Activated CD8-positive, alpha-beta memory T cell treated with anti-CD3 and anti-CD28 coated beads for 4 hours (primary cell): ENCODE measurements around the gene ZWILCH.
"Not testable (repeated sequence)": the region's sequence is repeated elsewhere in the genome, so short reads cannot be mapped to it uniquely, and the experiment has no call there.

Experiments used
- DNase-seq, 2 donors: peaks; one replicate each; pipeline ENCODE4 v3.0.0-alpha.2; 2020; ENCODE audit warnings: low read depth in 2 of 2

ZWILCH gene

DNA sequence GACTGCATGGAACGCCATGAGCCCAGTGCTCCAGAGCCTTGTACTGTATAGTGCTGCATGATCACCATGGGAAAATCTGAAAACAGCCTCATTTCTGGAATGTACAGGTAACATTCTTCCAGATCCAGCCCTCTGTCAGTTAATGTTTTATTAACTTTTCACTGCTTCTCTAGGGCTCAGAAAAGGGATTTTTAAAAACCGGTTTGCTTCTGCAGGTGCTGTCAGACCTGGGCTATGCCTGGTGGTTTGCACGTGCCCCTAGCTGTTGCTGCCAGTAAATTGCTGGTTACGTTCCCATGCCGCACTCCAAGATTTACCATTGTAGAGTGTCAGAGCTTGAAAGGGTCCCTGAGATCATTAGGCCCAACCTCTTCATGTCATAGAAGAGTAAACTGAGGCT, 16.6 kb upstream of the ZWILCH start:
- no peak for DNase-seq

DNA sequence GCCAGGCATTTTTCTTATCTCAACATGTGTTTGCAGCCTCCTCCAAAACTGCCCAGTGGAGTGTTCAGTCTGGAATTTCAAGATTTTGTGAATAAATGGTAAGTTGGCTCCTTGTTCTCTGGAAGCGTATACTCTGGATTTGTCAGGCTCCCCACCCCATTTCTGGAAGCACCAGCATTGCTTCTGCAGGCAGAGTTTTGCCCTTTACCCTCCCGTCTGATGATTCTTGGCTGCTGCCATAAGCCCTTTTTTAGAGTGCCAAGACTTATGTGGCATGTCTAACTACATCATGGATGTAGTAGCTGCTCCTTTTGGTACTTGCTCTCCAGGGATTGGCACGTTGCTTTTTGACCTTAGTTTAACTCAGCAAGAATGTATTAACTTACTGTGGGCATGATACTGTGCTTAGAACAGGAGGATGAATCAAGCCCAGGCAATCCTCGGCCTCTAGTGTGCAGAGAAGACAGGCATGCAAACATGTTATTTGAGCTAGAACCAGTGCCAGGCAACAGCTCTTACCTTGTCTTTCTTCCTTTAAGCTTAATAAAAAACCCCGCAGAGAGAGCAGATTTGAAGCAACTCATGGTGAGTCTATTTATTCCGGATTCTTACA, 15.8 kb upstream of the ZWILCH start:
- DNase-seq: no peak

DNA sequence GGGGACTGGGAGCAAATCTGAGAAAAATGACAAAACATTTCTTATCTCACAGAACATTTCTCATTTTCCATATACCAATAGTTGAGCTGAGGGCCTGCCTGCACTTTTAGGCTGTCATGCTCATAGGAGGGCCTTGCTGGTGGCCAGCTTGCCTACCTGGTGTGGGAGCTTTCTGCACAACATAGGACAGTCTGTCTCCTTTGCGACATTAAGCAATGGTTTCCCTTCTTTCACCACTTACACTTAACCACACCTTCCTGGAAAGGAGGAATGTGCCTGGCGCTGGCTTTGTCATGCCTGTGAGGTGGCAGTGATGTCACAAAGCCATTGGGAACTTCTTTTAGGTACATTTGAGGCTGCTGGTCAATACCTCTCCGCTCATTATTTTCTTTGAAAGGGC, 13.3 kb upstream of the ZWILCH start:
- no peak for DNase-seq

DNA sequence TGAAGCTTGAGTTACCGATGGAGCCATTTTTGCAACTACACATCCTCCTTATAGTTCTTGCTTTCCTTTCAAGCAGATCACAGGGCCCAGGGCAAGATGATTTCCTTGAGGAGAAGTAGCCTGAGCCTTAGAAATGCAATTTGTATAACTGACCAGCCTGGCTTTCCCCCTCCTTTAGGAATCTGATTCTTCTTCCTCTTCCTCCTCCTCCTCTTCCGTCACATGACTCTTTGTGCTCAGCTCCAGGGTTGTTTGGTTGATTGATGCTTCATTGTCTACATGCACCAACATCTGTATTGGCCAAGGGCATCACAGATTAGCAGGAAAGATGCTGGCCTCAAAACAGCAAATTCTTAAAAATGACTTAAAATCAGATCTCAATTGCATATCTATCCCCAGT, 10.9 kb upstream of the ZWILCH start:
- DNase-seq: no peak

DNA sequence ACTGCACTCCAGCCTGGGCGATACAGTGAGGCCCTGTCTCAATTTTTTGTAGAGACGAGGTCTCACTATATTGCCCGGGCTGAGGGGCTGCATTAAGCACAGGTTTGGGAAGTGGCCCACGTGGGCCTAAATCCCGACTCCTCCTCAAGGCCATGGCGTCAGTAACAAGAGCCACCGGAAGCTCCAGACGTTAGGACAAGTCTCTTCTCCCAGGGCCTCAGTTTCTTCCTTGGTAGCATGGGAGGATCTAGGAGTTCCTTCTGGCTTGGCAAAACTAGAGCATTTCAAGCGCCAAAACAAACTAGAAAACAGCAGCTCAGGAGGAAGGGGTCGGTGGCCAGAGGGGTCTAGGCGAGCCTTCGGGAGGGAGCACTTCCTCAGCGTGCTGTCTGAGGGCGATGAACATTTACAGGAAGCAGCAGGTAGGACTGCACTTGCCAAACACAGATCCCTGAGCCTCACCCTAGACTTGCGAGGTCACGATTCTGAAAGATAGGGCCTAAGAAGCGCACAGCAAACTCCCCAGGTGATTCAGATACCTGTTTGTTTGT, 8.1 kb upstream of the ZWILCH start:
- peak in 1 of 2 donors; percentile 0 for DNase-seq

DNA sequence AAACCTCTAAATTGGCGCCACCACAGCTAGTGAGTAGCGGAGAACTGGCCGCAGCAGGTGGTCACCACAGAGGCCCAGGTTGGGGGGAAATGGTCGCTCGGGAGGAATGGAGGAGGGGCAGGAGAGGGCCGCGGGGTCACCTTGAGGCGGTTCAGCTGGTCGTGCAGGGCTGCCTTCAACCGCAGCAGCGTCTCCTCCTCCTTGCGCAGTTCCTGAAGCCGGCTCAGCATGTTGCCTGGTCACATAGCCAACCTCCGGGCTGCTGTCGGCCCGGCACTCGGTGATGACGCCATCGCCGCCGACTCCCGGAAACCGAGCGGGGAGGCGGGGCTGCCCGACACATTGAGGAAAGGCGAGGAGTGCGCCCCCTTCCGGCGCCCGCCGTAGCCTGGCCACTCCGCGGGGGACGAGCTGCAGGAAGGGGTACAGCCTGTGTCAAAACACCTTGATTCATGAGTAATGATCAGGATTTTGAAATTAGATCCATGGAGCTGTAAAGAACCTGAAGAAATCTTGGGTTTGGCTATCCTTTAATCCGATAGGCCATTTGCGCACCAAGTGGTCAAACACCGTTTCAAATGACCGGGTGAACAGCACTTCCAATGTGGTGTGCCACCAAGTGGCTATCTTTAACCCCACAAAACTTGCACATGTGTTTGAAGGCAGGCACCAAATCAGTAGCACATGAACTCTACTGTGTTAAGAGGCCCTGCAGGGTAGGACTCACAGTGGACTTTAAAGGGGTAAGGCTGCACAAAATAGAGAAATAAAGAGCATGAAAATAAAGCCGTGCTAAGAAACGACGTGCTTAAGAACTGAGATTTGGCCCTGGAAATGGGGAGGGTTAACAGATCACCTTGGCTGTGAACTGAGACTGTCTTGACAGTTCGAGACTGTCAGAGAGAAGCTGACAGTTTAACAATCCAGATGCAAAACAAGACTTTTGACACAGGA, 7.3 kb upstream of the ZWILCH start, which contains the start of gene SNAPC5:
TSS of gene SNAPC5 (minus strand) at position 261 of the 954 bp plus-strand sequence. CDS start at position 230, 31 bp downstream.
- peak; percentile 94 for DNase-seq

DNA sequence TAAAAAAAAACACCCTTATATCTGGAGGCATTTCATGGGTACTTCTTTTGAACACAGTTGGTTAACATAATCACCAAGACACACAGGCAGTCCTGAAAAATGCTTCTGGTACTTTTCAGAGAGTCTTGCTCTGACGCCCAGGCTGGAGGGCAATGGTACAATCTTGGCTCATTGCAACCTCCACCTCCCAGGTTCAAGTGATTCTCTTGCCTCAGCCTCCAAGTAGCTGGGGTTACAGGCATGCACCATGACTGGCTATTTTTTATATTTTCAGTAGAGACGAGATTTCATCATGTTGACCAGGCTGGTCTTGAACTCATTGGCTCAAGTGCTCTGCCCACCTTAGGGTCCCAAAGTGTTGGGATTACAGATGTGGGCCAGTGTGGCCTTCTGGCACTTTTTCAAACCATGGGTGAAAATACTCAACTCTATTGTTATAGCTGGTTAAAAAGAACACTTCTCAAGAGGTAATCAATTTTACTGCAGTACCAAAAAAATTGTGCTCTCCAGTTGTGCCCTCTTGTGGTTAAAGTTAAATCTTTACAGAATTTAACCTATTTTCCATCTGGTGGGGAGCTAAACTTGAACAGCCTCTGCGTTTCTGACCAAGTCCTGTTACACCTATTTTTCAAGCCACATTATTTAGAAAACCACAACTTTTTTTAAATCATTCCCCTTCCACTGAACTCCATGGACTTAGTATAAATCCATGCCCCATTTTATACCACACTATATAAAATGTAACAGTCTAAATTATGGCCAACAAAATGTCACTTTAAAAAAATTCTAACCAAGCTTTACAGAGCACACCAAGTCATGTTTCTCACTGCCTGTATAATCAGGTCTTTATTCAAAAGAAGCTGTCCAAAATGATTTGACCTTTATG, 6.4 kb upstream of the ZWILCH start:
- DNase-seq: no peak

DNA sequence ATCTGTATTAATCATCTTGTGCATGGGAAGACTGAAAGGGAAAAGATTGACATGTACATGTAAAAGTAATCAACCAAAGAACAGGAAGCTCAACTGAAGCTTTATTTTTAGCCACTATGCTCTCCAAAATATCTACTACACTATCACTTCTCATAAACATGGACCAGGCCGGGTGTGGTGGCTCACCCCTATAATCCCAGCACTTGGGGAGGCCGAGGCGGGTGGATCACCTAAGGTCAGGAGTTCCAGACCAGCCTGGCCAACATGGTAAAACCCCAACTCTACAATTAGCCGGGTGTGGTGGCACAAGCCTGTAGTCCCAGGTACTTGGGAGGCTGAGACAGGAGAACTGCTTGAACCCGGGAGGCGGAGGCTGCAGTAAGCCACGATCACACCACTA, 4.8 kb upstream of the ZWILCH start:
- DNase-seq: not testable (repeated sequence)

DNA sequence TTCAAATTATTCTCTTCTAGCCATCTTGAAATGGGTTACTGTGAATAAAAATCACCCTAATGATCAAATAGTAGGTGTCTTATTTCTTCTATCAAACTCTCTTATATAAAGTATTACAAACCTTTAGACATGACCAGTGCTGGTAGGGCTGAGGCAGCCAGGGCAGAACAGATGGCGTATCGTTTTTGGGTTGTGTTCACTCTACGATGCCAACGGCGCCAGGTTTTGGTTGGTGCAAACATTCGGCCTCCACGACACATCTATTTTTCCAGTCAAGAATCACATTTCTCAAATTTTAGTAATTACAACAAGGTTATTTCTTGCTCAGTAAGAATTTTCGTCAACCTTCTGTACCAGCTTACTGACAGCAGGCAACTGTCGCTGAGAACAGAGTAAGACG, 2.6 kb upstream of the ZWILCH start:
- DNase-seq: no peak

DNA sequence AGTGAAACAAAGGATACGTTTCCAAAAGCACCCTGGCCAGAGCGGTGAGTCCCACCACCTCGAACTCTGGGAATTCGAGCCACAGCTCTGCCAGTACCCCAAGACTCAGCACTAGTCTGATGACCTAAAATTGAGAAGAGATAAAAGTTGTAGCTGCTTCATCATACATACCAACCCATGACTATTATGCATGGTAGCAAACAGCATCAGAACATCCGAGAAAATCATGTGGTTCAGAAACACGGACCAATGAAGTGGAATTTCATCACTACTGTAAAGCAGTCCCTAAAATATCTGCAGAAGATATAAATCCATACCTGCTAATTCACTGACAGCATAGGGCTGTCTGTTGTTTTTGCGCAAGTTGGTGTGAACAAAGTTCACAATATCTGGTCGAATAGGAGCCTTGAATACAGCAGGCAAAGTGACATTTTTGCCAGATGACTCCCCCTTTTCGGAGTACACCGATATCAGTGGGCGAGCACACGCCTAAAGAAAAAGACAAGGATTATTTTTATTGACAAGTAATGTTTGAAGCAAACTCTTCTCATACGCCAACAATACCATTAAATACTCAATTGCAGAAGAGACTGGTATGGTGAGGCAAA, 2.0 kb upstream of the ZWILCH start:
- DNase-seq: not testable (repeated sequence)

DNA sequence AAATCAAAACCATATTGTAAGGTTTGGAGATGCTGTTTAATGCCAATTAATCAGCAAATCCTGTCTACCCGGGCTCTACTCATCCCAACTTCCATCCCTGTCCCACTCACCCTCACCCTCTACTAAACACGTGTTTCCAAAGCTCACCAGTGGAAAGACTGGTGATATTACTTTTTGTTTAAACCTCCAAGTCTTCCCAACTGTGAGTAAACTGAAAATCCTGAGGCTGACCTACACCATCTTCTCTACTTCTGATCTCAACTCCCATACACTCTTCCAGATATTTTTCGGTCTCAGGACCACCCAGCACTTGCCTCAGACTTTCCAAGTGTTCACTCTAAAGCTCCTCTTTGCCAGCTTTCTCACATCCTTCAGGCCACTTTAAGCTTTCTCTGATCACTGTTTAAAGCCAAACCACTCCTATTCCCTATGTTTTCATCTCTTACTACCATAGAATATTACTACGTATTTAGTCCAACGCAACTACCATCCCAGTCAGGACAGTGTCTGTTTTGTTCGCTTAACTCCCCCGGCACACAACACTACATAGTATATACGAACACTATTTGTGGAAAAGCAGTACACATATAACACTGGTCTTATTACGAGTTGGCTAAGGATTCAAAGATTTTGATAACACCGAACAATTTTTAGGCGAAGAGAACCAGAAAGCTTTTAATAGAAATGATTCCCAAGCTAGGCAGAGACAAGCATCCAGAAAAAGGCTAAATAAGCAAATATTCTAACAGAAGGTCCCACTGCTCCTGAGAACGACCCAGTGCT, 1.2 kb upstream of the ZWILCH start:
- no peak for DNase-seq

DNA sequence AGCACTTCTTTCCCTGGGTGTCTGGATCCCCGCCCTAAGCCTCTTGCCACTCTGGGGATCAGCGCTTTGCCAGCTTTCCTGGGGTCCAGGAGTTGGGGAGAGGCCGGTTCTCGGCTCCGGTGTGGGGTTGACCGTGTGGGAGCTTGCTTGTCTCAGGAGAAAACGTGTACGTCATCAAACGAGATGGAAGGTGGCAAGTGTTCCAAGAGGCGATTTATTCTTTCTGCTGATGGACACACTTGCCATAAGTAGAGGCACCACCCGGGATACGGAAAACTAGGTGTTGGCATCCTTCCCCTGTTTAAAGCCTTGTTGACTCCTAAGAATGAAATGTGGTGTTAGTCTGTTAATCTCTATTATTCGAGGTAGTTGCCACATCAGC, 295 bp downstream of the ZWILCH start:
- DNase-seq: no peak

DNA sequence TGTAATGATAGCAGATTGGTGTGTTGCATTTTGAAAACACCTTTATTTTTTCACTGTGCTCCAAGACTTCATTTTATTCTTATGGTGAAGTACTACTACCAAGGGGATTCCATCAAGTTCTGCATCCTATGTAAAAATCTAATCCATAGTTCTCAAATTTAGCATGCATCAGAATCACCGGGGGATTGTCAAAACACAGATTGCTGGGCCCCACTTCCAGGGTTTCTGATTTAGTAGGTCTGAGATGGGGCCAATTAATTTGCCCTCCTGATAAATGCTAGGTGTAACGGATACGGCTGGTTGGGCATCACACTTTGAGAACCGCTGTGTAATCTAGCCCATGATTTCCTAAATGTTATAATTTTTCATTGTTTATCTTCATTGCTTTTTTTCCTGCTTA, 692 bp downstream of the ZWILCH start:
- DNase-seq: no peak

DNA sequence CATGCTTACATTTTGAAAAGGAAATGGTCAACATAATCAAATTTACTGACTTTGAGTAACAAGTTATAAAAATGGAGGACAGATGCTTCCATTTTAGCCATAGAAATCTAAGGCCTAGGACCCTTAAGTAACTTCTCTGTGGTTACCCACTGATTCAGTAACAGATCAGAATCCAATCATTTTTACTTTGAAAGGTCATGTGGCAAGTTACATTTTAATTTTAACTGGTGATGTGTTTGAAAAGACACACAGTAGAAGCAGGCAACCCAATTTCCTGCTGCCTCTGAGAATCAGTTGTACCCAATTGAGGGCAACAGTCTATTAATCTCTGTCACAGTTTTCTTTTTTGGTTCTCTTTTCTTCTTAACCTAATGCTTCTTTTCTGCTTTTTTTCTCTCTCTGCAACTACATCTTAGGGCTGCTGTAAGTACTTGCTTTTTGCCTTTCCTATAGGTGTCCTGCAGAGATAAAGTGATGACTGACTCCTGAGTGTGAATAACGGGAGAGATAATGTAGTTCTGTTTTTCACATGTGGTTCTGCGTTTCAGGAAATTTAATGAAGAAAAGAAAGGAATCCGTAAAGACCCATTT, 3.3 kb downstream of the ZWILCH start:
- DNase-seq: no peak

DNA sequence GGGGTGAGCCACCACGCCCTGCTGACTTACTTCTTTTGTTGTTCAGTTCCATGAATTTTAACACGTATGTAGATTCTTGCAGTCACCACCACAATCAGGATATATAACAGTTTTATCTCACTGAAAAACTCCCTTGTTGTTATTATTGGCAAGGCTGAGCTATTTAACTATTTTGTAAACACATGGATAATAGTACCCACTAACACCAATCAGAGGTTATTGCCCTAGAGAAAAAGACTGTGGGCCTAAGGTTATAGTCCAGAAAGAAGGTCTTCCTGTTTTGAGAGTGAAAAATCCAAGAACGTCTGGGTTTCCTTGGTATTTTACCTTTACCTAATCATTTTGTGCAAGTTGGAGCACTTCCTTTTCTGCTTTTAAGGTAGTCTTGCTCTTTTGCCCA, 9.5 kb downstream of the ZWILCH start:
- DNase-seq: no peak

DNA sequence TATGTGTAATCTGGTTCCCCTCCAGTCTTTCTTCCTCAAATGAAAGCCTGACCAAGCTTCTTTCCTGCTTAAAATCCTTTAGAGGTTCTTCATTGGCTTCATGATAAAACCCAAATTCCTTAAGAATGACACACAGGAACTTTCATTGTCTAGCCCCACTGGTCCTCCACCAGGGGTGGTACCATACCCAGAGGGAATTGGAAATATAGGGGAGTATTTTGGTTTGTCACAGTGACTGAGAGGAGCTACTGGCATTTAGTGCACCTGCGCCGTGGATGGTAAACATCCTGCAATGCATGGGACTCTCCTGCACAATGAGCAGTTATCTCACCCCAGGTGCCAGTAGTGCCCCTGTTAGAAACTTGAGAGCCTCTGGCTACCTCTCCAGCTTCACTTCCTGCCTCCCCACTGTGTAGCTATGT, 10.8 kb downstream of the ZWILCH start:
- DNase-seq: no peak

DNA sequence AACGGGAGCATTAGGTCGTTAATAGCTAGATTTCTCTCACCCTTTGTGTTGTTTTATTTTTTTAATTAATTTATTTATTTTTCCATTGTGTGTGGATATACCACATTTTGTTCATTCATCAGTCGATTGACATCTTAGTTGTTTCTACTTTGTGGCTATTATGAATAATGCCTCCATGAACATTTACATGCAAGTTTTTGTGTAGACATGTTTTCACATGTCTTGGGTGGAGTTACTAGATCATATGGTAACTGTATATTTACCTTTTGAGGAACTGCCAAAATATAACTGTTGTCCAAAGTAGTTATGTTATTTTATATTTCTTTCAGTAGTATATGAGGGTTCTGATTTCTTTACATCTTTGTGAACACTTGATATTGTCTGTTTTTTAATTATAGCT, 18.8 kb downstream of the ZWILCH start:
- DNase-seq: no peak

DNA sequence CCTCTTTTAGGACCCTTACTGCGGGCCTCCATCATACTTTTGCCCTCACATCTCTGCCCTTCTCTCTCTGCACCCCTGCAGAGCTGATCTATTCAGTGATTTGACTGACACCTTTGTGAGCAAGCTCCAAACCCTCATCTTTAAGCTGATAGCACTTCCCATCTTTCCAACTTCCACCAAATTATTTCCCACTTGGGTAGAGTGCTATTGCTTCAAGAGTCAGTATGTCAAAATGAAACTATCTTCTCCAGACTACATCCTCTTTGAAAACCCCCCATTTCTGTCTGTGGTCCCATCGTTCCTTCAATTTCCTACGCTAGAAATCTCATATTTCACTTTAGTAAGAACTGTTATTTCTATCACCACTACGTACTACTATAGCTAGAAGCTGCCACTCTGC, 19.7 kb downstream of the ZWILCH start:
- DNase-seq: no peak

DNA sequence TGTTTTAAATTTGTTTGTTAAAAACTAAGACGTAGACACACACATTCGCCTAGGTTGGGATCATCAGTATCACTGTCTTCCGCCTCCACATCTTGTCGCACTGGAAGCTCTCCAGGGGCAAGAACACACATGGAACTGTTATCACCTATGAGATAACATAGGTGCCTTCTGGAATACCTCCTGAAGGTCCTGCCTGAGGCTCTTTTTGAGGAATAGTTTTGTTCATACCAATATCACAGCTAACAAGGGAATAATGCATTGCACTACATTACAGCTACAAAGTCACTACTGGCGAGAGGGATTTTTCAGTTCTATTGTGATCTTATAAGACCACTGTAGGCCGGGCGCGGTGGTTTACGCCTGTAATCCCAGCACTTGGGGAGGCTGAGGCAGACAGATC, 29.9 kb downstream of the ZWILCH start:
- no peak for DNase-seq

DNA sequence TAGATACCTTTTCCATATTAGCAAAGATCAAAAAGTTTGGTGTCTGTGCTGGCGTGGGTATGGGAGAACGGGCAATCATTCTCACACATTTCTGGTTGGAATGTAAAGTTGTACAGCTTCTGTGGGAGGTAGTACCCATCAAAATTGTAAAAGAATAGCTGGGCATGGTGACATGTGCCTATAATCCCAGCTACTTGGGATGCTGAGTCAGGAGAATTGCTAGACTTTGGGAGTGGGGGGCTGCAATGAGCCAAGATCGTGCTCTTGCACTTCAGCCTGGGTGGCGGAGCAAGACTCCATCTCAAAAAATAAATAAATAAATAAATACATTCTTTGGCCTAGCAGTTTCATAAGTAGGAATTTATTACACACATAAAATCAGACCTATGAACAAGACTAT, 37.8 kb downstream of the ZWILCH start:
- no peak for DNase-seq
